ENCODE results near the gene MIOX.

The MIOX gene

GRCh38 chr22:50490531-50491308 lies 4.1 kb downstream of the MIOX start:
- DNase-seq = no peak

DNA sequence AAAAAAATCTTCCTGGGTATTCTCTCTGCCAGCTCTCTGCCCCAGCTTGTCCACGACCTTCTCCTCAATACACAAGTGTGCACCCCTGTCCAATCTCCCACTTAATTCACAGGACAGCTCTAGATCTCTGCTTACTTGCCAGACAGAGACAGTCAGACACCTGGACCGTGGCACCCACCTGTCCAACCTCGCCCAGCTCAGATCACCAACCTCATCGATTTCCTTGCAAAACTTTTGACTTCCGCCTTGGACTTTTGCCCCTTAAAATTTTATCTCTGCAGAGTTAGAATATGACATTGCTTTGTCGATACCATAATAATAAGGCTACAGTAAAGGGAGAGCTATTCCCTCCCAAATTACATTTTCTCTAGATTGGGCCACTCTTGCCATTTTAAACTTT lies 10.4 kb downstream of the MIOX start:
- DNase-seq = no peak

DNA sequence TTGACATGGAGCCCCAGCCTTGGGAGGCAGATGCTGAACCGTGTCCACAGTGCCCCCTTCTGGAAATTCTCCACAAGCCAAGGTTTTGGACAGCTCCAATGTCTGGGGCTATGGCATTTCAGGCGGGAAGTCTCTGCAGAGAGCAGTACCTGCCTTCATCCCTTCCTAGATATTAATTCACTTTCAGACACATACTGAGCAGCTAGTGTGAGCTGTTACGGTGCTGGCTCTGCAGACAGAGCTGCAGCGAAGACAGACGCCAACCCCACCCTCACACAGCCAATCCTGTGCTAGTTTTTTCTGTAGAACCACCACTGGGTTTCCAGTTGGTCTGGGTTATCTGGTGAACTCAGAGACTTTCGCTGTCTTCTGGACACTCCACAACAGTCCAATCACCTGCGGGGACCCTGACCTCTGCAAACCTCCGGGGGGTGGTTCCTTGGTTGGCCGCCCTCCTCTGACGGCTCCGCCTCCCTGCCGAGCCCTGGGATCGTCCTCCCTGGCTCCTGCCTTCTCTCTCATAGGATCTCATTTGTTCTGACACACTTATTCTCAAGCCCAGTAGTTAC lies 11.7 kb downstream of the MIOX start:
- no peak for DNase-seq

DNA sequence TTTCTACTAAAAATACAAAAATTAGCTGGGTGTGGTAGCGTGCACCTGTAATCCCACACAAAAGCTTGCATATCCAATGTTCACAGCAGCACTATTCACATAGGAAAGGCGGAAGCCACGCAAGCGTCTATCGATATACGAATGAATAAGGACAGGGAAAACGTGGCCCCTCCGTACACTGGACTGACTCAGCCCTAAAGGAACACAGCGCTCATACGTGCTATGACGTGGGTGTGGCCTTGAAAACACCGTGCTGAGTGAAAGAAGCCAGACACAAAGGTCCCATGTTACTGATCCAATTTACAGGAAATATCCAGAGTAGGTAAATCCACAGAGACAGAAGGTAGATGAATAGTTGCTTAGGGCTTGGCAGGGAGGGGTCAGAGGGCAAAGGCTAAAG lies 13.8 kb downstream of the MIOX start:
- no peak for DNase-seq

DNA sequence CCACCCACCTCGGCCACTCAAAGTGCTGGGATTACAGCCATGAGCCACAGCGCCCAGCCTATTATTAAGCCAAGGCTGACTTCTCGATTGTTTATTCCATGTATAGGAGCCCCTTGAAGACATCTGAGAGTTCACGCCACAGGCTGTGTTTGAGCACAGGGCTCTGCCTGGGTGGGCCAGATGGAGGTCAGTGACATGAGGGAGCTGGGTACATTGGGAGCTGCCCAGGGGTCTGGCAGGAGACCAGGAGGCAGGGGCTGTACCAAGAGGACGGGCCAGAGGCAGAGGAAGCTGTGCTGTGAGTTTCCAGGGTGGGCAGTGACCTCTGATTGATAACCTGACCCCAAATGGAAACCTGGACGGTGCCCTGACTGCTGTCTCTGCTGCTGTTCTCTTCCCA lies 15.4 kb downstream of the MIOX start:
- no peak for DNase-seq

- DNase-seq = no peak
Observed at GRCh38 chr22:50502628-50503474, 16.2 kb downstream of the MIOX start.

- no peak for DNase-seq
Observed at GRCh38 chr22:50503475-50504145, 17.0 kb downstream of the MIOX start.

- no peak for DNase-seq
Observed at GRCh38 chr22:50504369-50505211, 17.9 kb downstream of the MIOX start.

GRCh38 chr22:50505276-50505775 lies 18.7 kb downstream of the MIOX start:
- no peak for DNase-seq

DNA sequence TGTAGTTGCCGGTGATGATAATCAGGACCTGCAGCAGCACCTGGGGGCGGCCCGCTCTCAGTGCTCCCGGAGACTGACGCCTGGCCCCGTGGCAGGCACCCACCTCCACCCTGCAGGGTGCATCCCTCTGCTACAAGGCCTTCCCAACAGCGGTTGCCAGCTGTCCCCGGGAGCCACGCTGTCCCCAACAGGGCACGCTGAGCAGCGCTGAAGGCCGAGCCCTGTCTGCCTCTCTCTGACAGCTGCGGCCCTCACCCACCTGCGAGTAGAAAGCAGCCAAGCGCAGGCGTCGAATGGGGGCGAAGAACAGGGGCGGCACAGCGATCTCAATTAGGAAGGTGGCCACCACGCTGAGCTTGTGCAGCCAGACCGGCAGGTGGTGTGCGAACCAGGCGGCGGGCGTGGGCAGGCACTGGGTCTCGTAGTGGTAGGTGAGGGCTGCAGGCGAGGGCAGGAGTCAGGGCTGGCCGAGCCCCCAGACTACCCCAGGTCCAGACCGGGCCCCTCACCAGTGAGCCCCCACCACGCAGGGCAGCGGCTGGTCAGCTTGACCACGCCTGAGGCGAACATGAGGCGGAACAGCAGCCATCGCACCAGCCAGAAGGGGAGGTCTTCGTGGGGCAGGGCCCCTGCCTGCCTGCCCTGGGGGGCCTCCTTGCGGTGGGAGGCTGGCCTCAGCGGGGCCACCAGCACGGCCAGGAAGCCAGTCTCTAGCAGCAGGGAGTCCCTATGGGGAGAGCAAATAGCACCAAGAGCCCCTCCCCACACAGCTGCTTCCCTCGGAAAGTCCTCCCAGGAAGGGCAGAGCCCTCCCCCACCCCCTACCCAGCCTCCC lies 19.3 kb downstream of the MIOX start:
- DNase-seq = no peak

- no peak for DNase-seq
Observed at GRCh38 chr22:50506611-50507420, 20.2 kb downstream of the MIOX start.

GRCh38 chr22:50507421-50507990 lies 20.8 kb downstream of the MIOX start, which contains the start of gene LMF2:
Gene LMF2 (minus strand): TSS chr22:50507702. CDS start chr22:50507675, 27 bp downstream.
- peak; percentile 99 for DNase-seq

GRCh38 chr22:50507991-50508884 lies 21.6 kb downstream of the MIOX start, which contains the start of gene NCAPH2:
Gene NCAPH2 (plus strand): TSS chr22:50508224. CDS start chr22:50508338, 114 bp downstream.
- DNase-seq = no peak

DNA sequence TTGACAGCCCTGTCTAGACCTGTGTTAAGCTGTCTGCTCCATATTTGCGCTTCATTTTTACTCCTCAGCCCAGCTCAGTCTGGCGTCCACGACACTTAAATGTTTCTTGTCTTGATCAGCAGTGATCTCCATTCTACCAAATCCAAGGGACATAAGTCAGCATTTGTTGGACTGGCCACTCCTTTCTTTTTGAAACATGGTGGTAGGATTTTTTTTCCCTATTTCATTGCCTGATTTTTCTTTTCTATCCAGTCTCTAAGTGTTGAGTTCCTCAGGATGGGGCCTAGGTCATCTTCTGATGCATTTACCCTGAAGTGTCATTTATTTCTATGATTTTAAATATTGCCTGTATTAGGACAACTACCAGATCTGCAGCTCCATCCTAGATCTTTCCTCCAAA lies 22.2 kb downstream of the MIOX start:
- DNase-seq = no peak

- no peak for DNase-seq
Observed at GRCh38 chr22:50513175-50513574, 26.5 kb downstream of the MIOX start.

DNA sequence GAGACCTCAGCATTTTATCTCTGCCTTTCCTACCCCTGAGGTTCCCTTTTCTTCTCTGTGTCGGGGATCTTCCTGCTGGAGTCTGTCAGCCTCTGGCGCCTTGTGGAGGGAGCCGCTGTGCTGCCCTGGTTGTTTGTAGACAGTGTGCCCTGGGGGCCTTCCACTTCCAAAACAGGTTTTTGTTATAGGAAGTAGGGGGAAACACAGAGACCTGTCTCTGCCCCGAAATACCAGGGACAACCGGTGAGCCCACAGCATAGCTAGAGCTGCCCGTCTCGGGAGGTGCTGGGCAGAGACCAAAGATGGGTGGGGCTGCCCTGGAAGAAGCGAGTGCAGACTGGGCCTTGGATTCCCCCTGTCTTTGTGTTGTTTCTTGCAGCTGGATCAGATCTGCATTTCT lies 29.4 kb downstream of the MIOX start:
- no peak for DNase-seq

DNA sequence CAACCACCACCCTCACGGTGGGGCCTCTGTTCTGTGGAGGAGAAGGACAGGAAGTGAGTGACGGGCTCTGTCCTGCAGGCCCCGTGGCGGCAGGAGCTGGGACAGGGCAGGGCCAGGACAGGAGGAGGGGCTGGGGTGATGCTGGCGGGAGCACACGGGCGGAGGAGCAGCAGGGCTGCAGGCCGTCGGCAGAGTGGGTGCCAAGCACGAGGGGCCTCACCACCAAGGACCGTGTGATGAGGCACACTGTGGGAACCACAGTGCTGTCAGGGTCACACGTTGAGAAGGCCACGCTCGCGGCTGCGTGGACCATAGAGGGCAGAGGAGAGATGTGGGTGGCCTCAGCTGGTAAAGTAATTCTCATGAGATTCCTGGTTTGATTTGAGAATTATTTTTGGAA lies 30.2 kb downstream of the MIOX start:
- no peak for DNase-seq

- DNase-seq = no peak
Observed at GRCh38 chr22:50517495-50518260, 31.0 kb downstream of the MIOX start.
